Stimulated activated CD4-positive, alpha-beta T cell treated with anti-CD3 and anti-CD28 coated beads, Interleukin-1b, Interleukin-23, amount 100 ng/mL, for 1 hour (primary cell): ENCODE measurements around the gene TSN.
"Not testable (repeated sequence)": the region's sequence is repeated elsewhere in the genome, so short reads cannot be mapped to it uniquely, and the experiment has no call there.

ENCODE experiments used
- DNase-seq, 2 donors: peaks; one replicate each; pipeline ENCODE4 v3.0.0-alpha.2; 2020; ENCODE audit warnings: low read depth in 2 of 2

TSN gene

DNA sequence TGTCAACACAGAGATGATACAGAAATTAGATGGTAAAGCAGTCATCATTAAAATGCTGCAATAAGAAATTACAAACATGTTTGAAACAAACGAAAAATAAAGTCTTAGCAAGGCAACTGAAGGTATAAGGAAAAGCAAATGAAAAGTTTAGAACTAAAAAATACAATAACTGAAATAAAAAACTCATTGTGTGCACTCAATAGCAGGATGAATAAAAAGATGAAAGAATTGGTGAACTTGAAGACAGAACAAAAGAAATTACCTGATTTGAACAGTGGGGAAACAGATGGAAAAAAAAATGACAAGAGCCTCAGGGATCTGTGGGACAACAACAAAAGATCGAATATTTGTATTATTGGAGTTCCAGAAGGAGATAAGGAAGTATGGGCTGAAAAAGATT lies 46.5 kb downstream of the TSN start:
- no peak for DNase-seq

DNA sequence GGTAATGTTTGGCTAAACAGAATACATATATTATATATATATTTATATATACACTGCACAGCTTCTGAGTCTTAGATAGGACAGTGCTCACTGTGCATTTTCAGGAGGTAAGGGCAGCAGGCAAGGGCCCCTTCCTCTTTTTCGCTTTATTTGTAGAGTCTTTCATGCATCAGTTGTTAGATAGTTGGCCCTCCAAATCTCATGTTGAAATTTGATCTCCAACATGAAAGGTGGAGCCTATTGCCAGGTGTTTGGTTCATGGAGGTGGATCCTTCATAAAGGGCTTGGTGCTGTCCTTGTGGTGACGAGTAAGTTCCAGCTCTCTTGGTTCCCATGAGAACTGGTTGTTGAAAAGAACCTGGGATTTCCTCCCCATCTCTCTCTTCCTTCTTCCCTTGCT lies 48.1 kb downstream of the TSN start:
- no peak for DNase-seq

DNA sequence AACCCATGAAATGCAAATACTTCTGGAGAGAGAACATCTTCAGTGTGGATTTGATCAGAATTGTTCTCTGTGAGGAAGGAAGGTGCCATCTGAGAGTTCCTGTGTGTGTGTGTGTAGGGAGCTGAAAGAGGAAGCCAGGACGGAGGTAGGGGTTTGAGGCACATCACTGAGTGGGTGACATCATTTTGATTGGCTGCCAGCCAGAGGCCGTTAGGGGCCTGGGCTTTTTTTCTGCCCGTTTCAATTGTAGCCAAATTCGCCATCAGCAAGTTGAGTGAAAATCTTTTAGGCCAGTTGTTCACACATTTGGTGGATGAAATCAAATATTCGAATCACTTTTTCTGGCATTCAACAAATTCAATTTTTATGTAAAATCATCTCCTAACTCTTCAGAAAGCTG lies 48.9 kb downstream of the TSN start:
- no peak for DNase-seq

DNA sequence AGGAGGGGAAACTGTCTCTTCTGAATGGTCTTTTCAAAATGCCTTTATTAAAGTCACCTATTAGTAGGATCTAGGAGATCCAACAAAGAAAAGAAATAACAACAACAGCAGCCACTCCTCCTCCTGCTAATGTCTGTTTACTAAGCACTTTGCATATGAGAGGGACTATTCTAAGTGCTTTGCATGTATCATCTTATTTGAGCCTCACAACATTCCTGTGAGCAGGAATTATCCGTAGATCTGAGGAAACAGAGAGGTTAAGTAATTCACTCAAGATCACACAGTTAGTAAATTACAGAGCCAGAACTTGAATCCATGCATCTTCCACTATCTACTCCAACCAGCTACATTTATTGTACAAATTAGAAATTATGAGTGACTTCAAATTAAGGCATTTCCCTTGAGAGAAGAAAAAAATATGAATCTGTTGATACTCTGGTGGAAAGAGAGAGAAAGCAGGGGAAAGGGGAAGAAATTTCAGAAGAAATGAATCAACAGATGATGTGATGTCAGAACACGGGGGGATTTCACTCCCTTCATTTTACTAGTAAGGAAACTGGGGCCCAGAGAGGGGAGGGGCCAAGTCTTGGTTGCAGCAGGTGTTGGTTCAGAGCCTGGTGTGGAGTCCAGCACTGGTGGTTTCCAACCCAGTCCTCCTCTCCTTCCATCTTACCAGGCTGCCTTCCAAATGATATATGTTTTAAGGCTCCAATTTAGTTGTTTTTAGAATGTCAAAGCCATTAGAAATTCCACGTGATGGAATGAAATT lies 49.7 kb downstream of the TSN start:
- DNase-seq, result no peak

DNA sequence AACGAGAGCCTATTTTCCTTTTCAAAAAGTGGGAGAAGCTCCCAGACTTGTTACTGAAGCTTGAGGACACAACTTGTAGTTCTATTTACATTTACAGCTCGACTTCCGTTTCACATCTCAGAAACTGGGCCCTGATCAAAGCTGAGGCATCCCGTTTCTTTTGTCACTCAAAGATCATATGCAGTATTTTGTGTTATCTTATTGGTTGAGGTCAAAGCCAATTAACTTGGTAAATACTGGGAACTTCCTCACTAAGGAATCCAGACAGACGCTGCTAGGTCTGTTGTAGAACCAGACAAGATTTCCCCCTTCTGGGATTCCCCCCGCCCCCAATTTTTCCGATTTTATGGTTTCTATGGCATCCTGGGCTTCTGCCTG lies 50.3 kb downstream of the TSN start:
- no peak for DNase-seq

DNA sequence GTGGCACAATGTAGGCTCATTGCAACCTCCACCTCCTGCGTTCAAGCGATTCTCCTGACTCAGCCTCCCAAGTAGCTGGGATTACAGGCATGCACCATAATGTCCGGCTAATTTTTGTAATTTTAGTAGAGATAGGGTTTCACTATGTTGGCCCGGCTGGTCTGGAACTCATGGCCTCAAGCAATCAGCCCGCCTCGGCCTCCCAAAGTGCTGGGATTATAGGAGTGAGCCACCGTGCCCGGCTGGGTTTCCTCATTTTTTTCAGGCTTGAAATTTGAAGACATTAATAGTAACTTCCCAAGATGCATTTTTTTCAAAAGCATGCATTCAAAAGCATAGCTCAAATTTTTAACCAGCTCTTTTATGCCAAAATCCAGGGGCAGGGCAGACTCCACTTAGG lies 52.3 kb downstream of the TSN start:
- DNase-seq, result not testable (repeated sequence)

DNA sequence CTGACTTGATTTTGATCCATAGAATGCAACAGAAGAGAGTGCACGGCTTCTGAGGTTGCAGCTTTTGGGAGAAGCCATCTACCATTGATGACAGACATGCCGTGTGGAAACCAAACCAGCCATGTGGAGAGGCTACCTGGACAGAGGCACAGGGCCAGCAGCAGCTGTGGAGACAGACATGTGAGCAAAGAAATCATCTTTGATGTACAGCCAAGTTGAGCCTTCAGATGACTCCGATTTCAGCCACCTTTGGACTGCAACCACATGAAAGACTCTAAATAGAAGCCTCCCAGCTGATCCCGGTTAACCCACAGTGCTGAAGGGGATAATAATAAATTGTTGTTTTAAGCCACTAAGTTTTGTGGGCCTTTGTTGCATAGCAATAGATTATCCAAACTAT lies 54.2 kb downstream of the TSN start:
- no peak for DNase-seq

DNA sequence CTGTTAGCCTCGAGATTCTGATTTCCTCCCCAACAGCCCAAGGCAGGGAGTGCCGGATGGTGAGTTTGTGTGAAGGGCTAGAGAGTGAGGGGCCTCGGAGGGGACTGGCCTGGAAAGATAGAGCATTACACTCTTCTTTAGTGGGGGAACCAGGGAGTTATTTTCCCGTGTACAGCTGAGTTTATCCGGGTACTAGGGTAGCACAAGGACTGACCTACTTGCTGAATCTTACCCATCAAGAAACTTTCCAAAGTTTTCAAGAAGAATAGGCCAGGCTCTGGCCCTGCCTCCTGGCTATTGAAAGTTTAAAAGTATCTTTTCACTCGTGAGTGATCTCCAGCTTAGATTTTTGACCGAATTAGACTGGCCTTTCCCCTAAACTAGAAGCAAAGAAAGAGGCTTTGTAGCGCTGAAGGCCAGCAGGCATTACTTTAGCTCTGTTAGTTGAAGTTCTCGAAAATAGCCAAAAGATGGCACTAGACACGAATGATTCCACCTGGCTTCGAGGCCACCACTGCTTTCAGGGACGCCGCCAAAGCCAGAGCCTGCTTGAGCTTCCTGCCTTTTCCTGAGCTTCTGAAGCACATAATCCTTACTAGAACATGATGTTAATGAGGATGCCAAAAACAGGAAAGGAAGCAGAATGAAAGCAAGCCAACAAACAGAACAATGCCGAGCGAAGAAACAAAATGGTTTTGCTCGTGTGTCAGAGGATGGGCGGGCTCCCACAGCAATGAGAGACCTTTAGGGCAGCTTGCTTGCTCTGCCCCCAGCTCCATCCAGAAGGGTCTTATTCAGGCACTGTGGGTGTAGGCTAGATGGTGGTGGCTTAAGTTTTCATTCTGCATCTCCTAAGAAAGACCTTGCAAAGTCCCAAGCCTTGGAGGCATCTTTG lies 55.8 kb downstream of the TSN start:
- DNase-seq, result no peak

DNA sequence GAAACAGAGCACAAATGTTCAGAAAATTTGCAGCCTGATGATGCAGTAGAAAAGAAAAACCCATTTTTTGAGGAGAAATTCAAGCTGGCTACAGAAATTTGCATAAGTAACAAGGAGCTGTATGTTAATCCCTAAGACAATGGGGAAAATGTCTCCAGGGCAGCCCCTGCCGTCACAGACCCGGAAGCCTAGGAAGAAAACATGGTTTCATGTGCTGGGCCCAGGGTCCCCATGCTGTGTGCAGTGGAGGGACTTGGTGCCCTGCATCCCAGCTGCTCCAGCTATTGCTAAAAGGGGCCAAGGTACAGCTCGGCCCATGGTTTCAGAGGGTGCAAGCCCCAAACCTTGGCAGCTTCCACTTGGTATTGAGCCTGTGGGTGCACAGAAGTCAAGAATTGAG lies 57.6 kb downstream of the TSN start:
- not testable (repeated sequence) for DNase-seq

DNA sequence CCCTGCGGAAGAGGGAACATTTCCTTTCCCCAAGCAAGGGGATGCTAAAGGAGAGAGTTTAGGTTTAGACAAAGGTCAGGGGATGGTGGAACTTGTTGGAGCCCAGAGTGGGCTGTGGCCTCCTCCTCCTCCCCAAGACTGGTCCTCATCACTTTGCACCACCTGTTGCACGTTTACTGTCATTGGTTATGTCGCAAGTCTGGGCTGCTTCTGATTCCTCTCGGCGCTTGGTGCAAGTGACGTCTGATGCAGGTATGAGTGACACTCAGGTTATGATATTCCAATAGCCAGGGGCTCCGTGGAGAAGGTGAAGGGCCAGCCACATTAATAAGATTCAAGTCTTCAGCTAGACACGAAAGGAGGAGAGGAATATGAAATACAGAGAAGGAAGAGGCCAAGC lies 59.8 kb downstream of the TSN start:
- no peak for DNase-seq

DNA sequence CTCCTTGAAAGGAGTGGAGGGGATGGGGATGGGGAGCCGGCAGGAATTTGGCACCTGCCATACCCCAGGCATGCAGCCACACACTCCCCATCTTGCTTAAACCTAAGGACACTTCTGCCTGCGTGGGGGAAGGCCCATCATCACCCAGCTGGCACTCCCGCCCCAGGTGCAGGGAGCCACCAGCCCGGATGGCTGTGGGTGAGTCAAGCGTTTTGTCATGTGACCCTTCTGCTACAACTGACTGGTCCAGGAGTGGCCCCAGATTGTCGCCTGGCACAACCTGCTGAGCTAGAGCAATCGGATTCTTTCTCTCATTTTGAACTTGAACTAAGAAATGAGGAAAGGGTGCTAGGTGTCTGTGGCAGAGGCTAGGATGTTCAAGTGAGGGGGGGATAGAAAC lies 61.3 kb downstream of the TSN start:
- DNase-seq, result no peak

DNA sequence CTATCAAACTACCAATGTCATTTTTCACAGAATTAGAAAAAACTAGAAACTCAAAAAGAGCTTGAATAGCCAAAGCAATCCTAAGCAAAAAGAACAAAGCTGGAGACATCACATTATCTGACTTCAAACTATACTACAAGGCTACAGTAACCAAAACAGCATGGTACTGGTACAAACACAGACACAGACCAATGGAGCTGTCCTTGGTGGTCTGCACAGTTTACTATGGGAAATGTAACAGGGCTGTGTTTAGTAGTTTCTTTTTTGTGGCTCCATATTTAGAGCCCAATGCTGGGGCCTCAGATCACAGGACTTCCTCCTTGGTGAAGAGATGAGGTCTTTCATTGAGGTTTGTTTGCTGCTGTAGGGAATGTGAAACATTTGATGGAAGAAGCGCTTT lies 61.9 kb downstream of the TSN start:
- DNase-seq, result not testable (repeated sequence)
